GM19023 (cell line): Measurements from ENCODE around the gene UAP1L1.

Experiments
- ATAC-seq: cut with Tn5 transposase; IDR thresholded peaks from one replicate; pipeline ENCODE4 v1.9.1; 2021; ENCODE audit warnings: mild to moderate bottlenecking, moderate library complexity; ENCODE audit not compliant: unreplicated experiment

UAP1L1 gene

GRCh38 chr9:137041124-137041523 is 36.2 kb upstream of the UAP1L1 start:
- ATAC-seq, result no peak

- no peak for ATAC-seq
Measured at GRCh38 chr9:137042751-137043727, 34.3 kb upstream of the UAP1L1 start.

- no peak for ATAC-seq
Measured at GRCh38 chr9:137044037-137044436, 33.3 kb upstream of the UAP1L1 start.

GRCh38 chr9:137044502-137045177 is 32.7 kb upstream of the UAP1L1 start:
- ATAC-seq, result no peak

DNA sequence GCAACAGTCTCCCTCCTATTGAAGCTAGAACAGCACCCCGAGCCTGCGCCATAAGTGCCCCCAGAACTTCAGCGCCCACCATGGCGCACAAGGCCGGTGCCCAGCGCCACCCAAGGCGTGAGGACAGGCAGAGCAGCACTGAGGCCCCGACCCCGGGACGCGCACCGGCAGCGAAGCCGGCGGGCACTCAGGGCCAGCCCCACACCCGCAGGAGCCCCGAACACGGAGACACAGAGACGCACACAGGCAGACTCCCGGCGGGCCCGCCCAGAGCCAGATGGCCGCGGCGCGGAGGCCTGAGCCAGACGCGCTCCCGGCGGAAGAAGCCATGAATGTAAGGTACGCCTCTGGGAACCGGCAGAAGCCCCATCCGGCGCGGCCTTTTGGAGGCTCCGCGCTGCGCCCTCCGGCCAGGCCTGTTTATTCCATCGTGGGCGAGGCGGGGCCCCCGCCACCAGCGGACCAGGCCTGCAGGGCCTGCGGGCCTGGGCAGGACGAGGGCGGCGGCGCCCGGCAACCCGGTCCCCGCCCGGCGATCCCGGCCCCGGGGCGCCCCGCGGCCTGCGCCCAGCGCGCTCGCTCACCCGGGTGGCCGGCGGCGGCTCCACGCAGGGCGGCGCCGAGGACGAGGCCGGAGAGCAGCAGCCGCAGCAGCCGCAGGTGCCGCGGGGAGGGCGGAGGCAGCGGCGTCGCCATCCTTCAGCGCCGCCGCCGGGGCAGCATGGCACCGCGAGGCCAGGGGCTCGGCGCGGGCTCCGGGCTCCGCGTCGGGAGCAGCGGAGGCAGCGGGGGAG is 31.8 kb upstream of the UAP1L1 start:
- no peak for ATAC-seq

DNA sequence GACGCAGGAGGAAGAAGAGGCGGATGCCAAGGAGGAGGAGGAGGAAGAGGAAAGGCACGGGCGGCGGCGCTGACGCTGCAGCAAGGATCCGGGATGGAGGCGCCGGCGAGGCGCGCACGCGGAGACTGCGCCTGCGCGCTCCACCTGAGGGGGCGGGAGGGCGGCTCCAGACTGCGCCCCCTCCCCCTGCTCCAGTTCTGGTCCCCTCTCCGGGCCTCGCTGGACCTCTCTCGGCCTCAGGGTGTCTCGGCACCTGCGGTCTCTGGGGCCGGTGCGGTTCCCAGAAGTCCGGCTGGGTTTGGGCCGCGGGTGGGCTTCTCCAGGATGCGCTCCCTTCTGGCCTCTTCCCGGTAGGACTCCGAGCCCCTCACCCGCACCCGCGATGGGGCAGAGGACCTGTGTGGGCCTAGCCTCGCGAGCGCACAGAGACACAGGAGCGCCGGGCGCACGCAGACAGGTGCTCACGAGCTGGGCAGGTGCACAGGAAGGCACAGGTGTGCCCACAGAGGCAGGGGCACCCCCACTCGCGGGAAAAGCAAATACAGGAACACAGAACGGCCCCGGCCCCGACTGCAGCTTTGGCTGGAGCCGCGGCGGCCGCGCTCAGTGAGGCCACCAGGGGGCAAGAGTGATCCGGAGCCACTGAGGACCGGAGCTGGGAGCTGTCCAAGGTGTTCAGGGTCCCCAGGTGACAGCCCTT is 31.1 kb upstream of the UAP1L1 start, which contains the start of gene NPDC1:
TSS of gene NPDC1 (minus strand) at position 90 of the 700 bp plus-strand sequence. CDS start 188 bp downstream, outside the sequence.
- no peak for ATAC-seq

- no peak for ATAC-seq
Measured at GRCh38 chr9:137048655-137049543, 28.4 kb upstream of the UAP1L1 start.

DNA sequence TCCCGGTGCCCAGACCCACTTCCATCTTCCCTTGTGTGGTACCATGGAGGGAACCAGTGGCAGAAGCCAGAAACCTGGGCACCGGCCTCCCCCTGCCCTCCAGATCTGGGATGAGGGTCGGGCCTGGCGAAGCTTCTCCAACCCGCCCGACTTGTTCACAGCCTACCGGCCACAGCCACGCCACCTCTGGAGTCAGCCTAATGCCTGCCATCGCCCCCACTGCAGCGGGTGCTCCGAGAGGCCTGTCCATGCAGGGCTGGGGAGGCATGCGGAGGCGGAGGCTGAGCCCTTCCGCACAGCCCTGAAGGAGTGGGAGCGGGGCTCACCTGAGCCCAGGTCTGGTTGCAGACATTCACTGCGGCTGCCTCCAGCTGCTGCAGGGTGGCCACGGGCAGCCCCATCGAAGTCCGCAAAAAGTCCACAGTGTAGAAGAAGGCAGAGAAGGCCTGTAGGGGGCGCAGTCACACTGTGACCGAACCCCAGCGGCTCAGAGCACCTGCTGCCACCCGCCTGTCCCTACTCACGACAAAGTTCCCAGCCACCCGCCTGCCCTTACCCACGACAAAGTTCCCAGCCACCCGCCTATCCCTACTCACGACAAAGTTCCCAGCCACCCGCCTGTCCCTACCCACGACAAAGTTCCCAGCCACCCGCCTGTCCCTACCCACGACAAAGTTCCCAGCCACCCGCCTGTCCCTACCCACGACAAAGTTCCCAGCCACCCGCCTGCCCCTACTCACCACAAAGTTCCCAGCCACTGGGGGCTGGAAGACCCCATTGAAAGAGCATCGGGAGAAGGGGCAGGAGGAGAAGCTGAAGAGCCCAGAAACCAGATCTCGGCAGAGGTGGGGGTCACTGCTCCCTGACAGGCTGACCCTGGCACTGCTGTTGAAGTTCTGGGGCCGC is 27.5 kb upstream of the UAP1L1 start:
- no peak for ATAC-seq

- ATAC-seq, result no peak
Measured at GRCh38 chr9:137050570-137050969, 26.7 kb upstream of the UAP1L1 start.

DNA sequence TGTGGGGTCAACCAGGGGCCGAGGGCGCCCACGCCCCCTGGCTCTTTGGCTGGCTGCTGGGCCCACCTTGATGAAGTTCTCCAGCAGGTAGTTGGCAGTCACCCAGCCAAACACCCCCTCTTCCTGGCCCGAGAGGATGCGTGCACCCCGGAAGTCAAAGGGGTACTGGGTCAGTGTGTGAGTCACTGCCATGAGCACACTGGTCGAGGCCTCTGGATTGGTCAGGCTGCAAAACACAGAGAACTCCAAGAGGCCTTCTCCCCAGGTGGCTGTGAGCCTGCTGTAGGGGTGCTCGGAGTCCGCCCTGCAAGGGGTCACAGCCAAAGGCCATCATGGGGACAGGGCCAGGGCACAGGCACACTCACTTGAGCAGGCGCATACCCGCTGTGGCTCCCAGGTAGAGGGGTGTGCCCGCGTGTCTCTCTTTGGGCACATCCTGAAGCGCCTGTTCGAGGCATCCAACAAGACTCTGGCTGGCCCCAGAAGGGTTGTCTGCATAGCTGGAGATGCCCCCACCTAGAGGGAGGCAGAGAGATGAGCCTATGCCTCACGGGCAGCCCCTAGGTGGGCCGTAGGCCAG is 26.1 kb upstream of the UAP1L1 start:
- no peak for ATAC-seq

DNA sequence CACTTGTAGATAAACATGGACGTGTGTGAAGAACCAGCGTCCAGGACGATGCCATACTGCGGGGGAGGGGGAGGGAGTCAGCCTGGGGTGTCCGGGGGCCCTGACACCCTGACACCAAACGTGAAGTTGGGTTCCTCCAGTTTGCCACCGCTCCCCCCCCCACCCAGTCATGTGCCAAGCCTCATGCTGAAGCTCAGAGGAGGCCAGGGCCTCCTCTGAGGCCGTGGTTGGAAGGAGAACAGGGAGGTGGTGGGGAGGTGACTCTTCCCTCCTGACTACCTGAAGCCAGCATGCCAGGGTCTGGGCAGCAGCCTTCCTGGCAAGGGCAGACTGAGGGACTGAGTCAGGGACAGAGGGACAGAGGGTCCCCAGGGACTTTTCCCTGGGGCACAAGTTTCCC is 25.0 kb upstream of the UAP1L1 start:
- ATAC-seq, result no peak

DNA sequence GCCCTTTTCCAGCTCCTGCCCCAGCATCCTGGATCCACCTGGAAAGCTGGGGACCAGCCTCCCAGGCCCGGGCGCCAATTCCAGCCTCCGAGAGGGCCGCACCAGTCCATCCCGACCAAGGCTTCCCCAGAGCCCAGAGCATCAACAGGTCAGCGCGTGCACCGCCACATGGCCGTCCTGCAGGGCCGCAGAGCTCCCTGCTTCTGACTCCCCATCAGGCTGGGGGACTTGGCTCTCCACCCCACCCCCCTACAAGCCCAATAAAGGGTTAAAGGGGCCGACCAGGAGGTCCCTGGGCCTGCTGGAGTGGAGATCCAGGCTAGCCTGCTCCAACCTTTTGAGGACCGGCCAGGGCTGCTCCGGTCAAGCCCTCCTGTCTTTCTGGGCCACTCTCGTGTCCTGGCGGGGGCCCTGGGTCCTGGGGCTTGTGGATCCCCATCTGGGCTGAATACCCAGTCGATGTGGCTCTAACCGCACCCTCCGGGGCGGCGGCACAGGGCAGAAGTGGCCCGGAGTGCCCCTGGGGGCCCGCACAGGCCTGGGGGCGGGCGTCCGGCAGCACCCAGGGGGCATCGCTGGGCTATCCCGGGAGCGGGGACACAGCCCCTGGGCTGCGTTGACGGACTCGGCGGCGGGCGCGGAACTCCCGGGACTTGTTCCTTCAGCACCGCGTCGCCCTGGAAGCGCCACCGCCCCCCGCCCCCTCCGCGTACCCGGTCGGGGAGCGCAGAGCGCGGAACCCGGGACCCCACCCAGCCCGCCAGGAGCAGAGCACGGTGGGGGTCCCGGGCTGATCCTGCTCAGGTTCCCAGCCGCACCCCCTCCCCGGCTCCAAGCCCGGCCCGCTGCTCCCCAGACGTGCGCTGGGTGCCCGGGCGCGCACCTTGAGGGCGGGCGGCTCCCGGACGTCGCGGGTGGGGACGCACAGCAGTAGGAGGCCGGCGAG is 24.0 kb upstream of the UAP1L1 start:
- ATAC-seq, result no peak

DNA sequence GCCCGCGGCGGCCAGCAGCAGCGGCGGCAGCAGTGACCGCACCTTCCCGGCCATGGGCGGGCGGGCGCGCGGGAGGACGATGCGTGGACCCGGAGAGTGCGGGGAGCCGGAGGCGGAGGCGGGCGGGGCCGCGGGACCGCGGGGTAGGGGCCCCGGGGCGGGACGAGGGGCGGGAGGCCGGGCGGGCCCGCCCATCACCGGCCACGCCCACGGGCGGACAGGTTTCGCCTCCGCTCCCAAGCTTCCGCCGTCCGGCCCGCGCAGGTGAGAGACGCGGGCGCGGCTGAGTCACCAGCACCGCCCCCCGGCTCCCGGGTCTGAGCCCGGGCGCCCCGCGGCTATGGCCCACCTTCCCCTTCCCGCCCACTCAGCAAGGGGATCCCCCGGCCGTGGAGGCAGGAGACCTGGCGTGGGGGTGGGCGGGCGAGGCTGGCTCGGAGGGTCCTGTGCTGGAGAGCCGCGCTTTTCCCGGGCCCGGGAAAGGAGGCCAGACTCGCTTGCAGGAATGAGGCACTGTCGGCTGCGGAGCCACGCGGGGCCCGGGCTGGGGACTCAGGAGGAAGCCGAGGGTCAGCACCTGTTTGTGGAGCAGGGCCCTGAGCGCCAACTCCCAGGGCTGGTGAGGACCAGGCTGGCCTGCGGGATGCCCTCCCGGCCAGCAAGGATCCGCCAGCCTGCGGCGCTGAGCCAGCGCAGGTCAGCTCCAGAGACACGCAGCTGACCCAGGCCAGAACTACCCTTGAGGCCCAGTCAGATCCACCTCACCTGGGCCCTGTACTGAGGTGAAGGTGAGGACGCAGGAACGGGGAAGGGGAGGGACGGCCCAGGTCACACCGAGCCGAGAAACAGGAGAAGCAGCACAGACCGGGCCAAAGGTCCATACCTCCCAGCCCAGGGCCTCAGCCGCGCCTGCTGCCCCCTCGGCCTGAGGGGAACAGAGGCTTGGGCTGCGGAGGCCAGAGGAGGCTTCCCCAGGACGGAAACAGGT is 23.1 kb upstream of the UAP1L1 start, which contains the start of gene ENTPD2:
TSS of gene ENTPD2 (minus strand) at position 118 of the 988 bp plus-strand sequence. CDS start at position 54, 64 bp downstream.
- no peak for ATAC-seq

- ATAC-seq, result no peak
Measured at GRCh38 chr9:137054932-137055384, 22.4 kb upstream of the UAP1L1 start.
